OCI-LY1 (cell line): Measurements from ENCODE around the gene PBXIP1.

Source experiments
- H2AFZ ChIP-seq: fragments of 200-600 bp; sonication (generic), shearing (Covaris generic); 2 replicates; pipeline ENCODE4 v1.6.0; 2014; ENCODE audit warnings: antibody characterized with exemption, mild to moderate bottlenecking, low read length
- H3F3A ChIP-seq: fragments of 200-600 bp; sonication (generic), shearing (Covaris generic); 2 replicates; pipeline ENCODE4 v1.6.0; 2014; ENCODE audit warnings: mild to moderate bottlenecking, antibody characterized with exemption, low read length, moderate library complexity; ENCODE audit not compliant: insufficient read depth
- H3K27ac ChIP-seq: fragments of 200-600 bp; sonication (generic); 2 replicates; pipeline ENCODE4 v1.5.1; 2014; ENCODE audit warnings: low read length, mixed run types, mild to moderate bottlenecking, low read depth; ENCODE audit not compliant: poor library complexity, severe bottlenecking
- H3K27me3 ChIP-seq: fragments of 200-600 bp; sonication (generic); 2 replicates; pipeline ENCODE4 v1.6.0; 2014; ENCODE audit warnings: antibody characterized with exemption, mild to moderate bottlenecking, low read length, moderate library complexity; ENCODE audit not compliant: insufficient read depth
- H3K36me3 ChIP-seq: fragments of 200-600 bp; sonication (generic); 2 replicates; pipeline ENCODE4 v1.6.1; 2014; ENCODE audit warnings: mild to moderate bottlenecking, antibody characterized with exemption, low read length, moderate library complexity, mixed read lengths; ENCODE audit not compliant: insufficient read depth
- H3K4me1 ChIP-seq: fragments of 200-600 bp; sonication (generic); 2 replicates; pipeline ENCODE4 v1.5.1; 2014; ENCODE audit warnings: mild to moderate bottlenecking, low read length, moderate library complexity; ENCODE audit not compliant: insufficient read depth, severe bottlenecking
- H3K4me2 ChIP-seq: fragments of 200-600 bp; sonication (generic), shearing (Covaris generic); 2 replicates; pipeline ENCODE4 v1.6.1; 2014; ENCODE audit warnings: low read length
- H3K4me3 ChIP-seq: fragments of 200-600 bp; sonication (generic); 2 replicates; pipeline ENCODE4 v1.5.1; 2014; ENCODE audit warnings: low read length, low read depth, mild to moderate bottlenecking, mixed read lengths; ENCODE audit not compliant: poor library complexity, severe bottlenecking
- H3K79me2 ChIP-seq: fragments of 200-600 bp; shearing (Covaris generic); 2 replicates; pipeline ENCODE4 v1.6.1; 2016; ENCODE audit warnings: mixed run types, low read length, mixed read lengths; ENCODE audit not compliant: insufficient read depth
- H3K9ac ChIP-seq: fragments of 200-600 bp; sonication (generic), shearing (Covaris generic); 2 replicates; pipeline ENCODE4 v1.6.1; 2014; ENCODE audit warnings: mild to moderate bottlenecking, low read length, mixed read lengths
- H3K9me2 ChIP-seq: fragments of 200-600 bp; sonication (generic), shearing (Covaris generic); 2 replicates; pipeline ENCODE4 v1.6.1; 2014; ENCODE audit warnings: low read depth, mild to moderate bottlenecking, low read length, mixed read lengths
- H3K9me3 ChIP-seq: fragments of 200-600 bp; shearing (Covaris generic); 2 replicates; pipeline ENCODE4 v1.6.1; 2014; ENCODE audit warnings: low read length, mixed read lengths
- H4K20me1 ChIP-seq: fragments of 200-600 bp; sonication (generic), shearing (Covaris generic); 2 replicates; pipeline ENCODE4 v1.6.0; 2016; ENCODE audit warnings: mild to moderate bottlenecking, low read length; ENCODE audit not compliant: insufficient read depth
- EZH2 ChIP-seq: fragments of 200-600 bp; sonication (generic), shearing (Covaris generic); IDR thresholded peaks from 2 replicates; pipeline ENCODE4 v1.8.0; 2017; ENCODE audit warnings: borderline replicate concordance, mixed run types, mild to moderate bottlenecking, antibody characterized with exemption, low read length, moderate library complexity, mixed read lengths
- TF ChIP-seq, protein P1 (sequence below): fragments of 200-600 bp; sonication (generic), shearing (Covaris generic); IDR thresholded peaks from 2 replicates; pipeline ENCODE4 v1.5.1; 2017; ENCODE audit warnings: mild to moderate bottlenecking, antibody characterized with exemption, low read length, moderate library complexity, mixed read lengths

The PBXIP1 gene

DNA sequence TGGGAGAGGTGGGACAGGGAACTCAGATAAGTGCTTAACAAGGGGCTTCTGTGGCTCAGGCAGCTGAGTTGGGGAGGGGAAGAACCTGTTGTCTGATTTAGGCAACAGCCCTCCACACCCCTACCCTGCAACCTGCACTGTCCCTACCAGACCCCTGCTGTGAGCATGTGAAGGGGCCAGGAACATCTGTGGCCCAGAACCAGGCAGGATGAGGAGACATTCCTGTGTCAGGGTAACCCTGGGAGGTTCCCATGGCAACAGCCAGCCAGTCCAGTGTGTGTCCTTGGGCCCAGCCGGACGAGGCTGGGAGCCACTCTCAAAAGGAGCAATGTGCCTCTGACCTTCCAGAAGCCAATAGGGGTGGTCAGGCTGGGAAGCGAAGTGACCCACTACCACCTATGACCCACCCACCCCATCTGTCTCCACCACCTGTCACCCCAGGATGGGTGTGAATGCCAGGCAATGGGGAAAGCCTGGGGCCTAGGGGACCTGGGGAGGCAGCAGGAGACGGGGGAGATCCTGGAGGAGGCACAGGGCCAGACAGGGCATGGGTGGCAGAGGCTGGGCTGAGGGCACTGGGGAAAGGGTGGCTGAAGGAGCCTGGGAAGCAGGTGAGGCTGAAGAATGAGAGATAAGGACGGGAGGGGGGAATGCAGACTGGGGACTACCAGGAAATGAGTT, 14.4 kb downstream of the PBXIP1 start:
- Histone ChIP-seq H3K27ac (peak overlapping the region; percentile 97), H3K27me3 (no peaks in the 10 kb centered on the region), H3K4me2 (peak overlapping the region; percentile 95), H3K9me3 (no peaks in the 10 kb centered on the region), H3F3A (no peaks in the 10 kb centered on the region; the same call in 1 of the 2 replicates), H3K4me1 (peaks cover 76% of the 10 kb centered on the region), H3K9me2 (no peaks in the 10 kb centered on the region), H3K9ac (peak overlapping the region; percentile 92), H4K20me1 (no peaks in the 10 kb centered on the region), H2AFZ (no peak overlapping the region), H3K36me3 (peaks cover 4% of the 10 kb centered on the region; the same call in 1 of the 2 replicates), H3K79me2 (no peaks in the 10 kb centered on the region), H3K4me3 (peak overlapping the region; percentile 65)
- TF ChIP-seq EZH2: no peak
- TF ChIP-seq, protein P1, sequence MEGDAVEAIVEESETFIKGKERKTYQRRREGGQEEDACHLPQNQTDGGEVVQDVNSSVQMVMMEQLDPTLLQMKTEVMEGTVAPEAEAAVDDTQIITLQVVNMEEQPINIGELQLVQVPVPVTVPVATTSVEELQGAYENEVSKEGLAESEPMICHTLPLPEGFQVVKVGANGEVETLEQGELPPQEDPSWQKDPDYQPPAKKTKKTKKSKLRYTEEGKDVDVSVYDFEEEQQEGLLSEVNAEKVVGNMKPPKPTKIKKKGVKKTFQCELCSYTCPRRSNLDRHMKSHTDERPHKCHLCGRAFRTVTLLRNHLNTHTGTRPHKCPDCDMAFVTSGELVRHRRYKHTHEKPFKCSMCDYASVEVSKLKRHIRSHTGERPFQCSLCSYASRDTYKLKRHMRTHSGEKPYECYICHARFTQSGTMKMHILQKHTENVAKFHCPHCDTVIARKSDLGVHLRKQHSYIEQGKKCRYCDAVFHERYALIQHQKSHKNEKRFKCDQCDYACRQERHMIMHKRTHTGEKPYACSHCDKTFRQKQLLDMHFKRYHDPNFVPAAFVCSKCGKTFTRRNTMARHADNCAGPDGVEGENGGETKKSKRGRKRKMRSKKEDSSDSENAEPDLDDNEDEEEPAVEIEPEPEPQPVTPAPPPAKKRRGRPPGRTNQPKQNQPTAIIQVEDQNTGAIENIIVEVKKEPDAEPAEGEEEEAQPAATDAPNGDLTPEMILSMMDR: no peak

GRCh38 chr1:154940651-154941194, 15.2 kb downstream of the PBXIP1 start:
- Histone ChIP-seq H4K20me1 (no peaks in the 10 kb centered on the region), H3K9me3 (no peaks in the 10 kb centered on the region), H3K36me3 (peaks cover 4% of the 10 kb centered on the region; the same call in 1 of the 2 replicates), H3K27ac (peak overlapping the region; percentile 97), H3K27me3 (no peaks in the 10 kb centered on the region), H3K79me2 (no peaks in the 10 kb centered on the region; the same call in 1 of the 2 replicates), H3K4me3 (peak overlapping the region; percentile 65), H2AFZ (no peak overlapping the region), H3K9me2 (no peaks in the 10 kb centered on the region), H3K4me2 (peak overlapping the region; percentile 95), H3F3A (no peaks in the 10 kb centered on the region; the same call in 1 of the 2 replicates), H3K9ac (peak overlapping the region; percentile 92), H3K4me1 (peaks cover 82% of the 10 kb centered on the region)
- TF ChIP-seq, protein P1: no peak
- no peak for TF ChIP-seq EZH2

DNA sequence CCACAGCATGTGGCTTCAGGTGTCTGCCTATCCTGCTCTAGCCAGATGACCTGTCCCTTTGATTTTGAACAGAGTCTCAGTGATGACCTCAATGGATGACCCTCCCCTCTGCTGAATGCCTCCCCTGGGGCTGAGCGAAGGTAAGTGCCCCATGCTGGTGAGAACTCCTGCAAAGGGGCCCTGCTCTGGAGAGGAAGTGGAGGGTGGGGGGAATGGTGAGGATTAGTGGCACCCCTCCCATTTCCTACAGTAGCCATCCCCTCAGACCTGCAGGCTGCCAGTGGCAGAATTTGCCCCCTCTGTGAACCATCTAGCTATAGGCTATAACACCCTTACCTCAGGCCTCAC, 15.7 kb downstream of the PBXIP1 start:
- Histone ChIP-seq H3K79me2 (no peaks in the 10 kb centered on the region; the same call in 1 of the 2 replicates), H4K20me1 (no peaks in the 10 kb centered on the region), H2AFZ (no peak overlapping the region), H3K27me3 (no peaks in the 10 kb centered on the region), H3K4me2 (peak overlapping the region; percentile 95), H3K36me3 (no peaks in the 10 kb centered on the region; the same call in 1 of the 2 replicates), H3K9me3 (no peaks in the 10 kb centered on the region), H3K9me2 (no peaks in the 10 kb centered on the region), H3F3A (no peaks in the 10 kb centered on the region; the same call in 1 of the 2 replicates), H3K9ac (peak overlapping the region; percentile 92; the same call in 1 of the 2 replicates), H3K27ac (peak overlapping the region; percentile 97), H3K4me1 (peaks cover 85% of the 10 kb centered on the region), H3K4me3 (peak overlapping the region; percentile 65)
- TF ChIP-seq, protein P1: no peak
- no peak for TF ChIP-seq EZH2
